ENCODE data around the gene FADS3.

DNA sequence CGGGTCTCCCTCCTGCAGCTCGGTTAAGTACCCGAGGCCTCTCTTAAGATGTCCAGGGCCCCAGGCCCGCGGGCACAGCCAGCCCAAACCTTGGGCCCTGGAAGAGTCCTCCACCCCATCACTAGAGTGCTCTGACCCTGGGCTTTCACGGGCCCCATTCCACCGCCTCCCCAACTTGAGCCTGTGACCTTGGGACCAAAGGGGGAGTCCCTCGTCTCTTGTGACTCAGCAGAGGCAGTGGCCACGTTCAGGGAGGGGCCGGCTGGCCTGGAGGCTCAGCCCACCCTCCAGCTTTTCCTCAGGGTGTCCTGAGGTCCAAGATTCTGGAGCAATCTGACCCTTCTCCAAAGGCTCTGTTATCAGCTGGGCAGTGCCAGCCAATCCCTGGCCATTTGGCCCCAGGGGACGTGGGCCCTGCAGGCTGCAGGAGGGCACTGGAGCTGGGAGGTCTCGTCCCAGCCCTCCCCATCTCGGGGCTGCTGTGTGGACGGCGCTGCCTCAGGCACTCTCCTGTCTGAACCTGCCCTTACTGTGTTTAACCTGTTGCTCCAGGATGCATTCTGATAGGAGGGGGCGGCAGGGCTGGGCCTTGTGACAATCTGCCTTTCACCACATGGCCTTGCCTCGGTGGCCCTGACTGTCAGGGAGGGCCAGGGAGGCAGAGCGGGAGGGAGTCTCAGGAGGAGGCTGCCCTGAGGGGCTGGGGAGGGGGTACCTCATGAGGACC, 25.0 kb downstream of the FADS3 start:
- no peak for TF ChIP-seq ZNF23 (CRISPR knock-in tag; IDR thresholded peaks at IDR 0.05)
- no peak for TF ChIP-seq ZSCAN29 (IDR thresholded peaks at IDR 0.05)

Data from K562 (cell line).